Esophagus squamous epithelium (tissue), 5 donors: ENCODE measurements around the gene ATP8A2. TPM values are rescaled to one million over a fixed set of nuclear protein-coding genes. Genes with fewer than 3 reads are reported as not detected.

Experiments used
- DNase-seq: peaks from one replicate; lab custom pipeline; 2025; lab: John Stamatoyannopoulos, UW
- H3K27ac ChIP-seq, 4 donors: fragments of 200-600 bp; sonication (generic); one replicate each; pipeline ENCODE4 v1.5.1; 2016 to 2019; ENCODE audit warnings: mild to moderate bottlenecking in 1 of 4
- H3K27me3 ChIP-seq, 4 donors: fragments of 200-600 bp; sonication (generic); 1 replicate in 3 of 4; 2 replicates in 1 of 4; pipeline versions ENCODE4 v1.5.1 to v1.6.0; 2017 to 2021; ENCODE audit warnings: antibody characterized with exemption in 1 of 4
- H3K36me3 ChIP-seq, 3 donors: fragments of 200-600 bp; sonication (generic); one replicate each; pipeline ENCODE4 v1.5.1; 2016 to 2019
- H3K4me1 ChIP-seq, 3 donors: fragments of 200-600 bp; sonication (generic); one replicate each; pipeline ENCODE4 v1.5.1; 2017 to 2019
- H3K4me3 ChIP-seq, 4 donors: fragments of 200-600 bp; sonication (generic); 1 replicate in 3 of 4; 2 replicates in 1 of 4; pipeline ENCODE4 v1.5.1; 2016 to 2019; ENCODE audit warnings: mild to moderate bottlenecking in 2 of 4, moderate library complexity in 1 of 4
- H3K9me3 ChIP-seq, 3 donors: fragments of 200-600 bp; sonication (generic); one replicate each; pipeline ENCODE4 v1.5.1; 2016 to 2019
- CTCF ChIP-seq, 6 experiments: fragments of 450-650 bp in 4 of 6; fragments of 200-600 bp in 2 of 6; sonication (generic) in 2 of 6; IDR thresholded peaks; one replicate each; pipeline ENCODE4 v1.5.1; 2016 to 2019; ENCODE audit warnings: antibody characterized with exemption in 6 of 6, mild to moderate bottlenecking in 4 of 6, moderate library complexity in 4 of 6
- POLR2A ChIP-seq, 4 donors: fragments of 450-650 bp; IDR thresholded peaks; one replicate each; pipeline ENCODE4 v1.6.1; 2017; ENCODE audit warnings: antibody characterized with exemption in 4 of 4, mild to moderate bottlenecking in 4 of 4, moderate library complexity in 3 of 4
- WGBS, 2 donors: methylation state at CpG; one replicate each; pipeline ENCODE4 v1.1.5; 2018; 5-methylcytosine and 5-hydroxymethylcytosine counted together
- intact Hi-C: fragments of 100-400 bp; cut with DNase I; formaldehyde crosslinking; loops from one replicate; pipeline ENCODE4 v1.15.0; 2022
- total RNA-seq, 4 donors: library from RNA; depleted of rRNA; stranded (reverse); fragments of >200 nt; gene quantifications; one replicate each; pipeline ENCODE4 v1.1.0, GENCODE V29; 2016
- donor health status: DM: yes; HTN: yes; CAD: no.

The ATP8A2 gene
- total RNA-seq, 4 donors from 2014 or later: not detected

DNA sequence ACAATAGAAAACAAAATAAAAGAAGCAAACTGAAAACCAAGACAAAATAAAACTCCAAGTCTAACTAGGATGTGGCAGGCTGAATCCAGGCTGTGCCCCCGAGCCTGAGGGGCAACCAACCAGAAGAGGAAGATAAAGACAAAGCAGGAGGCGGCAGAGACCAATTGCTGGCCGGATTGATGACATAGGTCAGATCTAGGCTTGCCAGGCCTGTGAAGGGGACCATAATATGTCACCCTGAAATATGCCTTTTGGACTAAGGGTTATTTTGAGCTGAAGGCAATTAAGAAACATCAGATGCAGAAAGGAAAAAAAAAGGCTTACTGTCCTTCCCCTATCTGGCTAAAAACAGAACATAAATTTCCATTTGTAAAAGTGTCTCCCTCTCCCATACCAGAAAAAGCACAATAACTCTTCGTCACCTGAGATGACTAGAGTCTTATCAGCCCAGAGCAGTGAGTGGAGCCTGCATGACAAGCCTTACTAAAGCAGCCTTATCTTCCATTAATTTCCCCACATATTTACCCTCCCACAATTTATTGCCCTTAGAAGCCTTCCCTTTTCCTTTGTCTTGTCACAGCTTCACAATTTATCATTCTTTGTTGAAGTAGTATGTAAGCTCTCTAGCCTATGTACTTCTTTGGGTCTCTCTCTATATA lies 22.8 kb downstream of the ATP8A2 start:
- intact Hi-C loops: no loop called here
- no peaks in the 10 kb centered on the region for H3K4me1 ChIP-seq
- no peaks in the 10 kb centered on the region for H3K9me3 ChIP-seq
- TF ChIP-seq POLR2A (IDR thresholded peaks at IDR 0.05): no peak
- no peak overlapping the region for H3K27ac ChIP-seq
- no peaks in the 10 kb centered on the region for H3K27me3 ChIP-seq
- 52 to 67% methylated on average over 4 of the region's 4 CpGs for WGBS, 2 donors
- DNase-seq: no peak
- no peak overlapping the region for H3K4me3 ChIP-seq
- H3K36me3 ChIP-seq: no peaks in the 10 kb centered on the region

DNA sequence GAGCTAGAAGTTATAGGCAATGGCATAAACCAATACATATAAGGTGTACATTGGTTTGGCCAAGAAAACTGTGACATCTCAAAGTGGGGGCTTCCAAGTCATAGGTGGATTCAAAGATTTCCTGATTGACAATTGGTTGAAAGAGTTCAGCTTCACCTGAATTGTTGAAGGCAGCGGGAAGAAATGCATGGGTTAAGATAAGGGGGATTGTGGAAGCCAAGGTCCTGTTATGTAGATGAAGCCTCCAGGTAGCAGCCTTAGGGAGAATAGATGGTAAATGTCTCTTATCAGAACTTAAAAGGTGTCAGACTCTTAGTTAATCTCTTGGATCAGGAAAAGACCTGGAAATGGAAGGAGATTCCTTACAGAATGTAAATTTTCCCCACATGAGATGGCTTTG lies 26.0 kb downstream of the ATP8A2 start:
- H3K9me3 ChIP-seq: no peaks in the 10 kb centered on the region
- H3K27me3 ChIP-seq: no peaks in the 10 kb centered on the region
- 60 to 64% methylated on average over 1 of the region's 1 CpG for WGBS, 2 donors
- no peak overlapping the region for H3K27ac ChIP-seq
- DNase-seq: no peak
- no peaks in the 10 kb centered on the region for H3K4me1 ChIP-seq
- intact Hi-C loops: no loop called here
- H3K36me3 ChIP-seq: no peaks in the 10 kb centered on the region
- TF ChIP-seq POLR2A (IDR thresholded peaks at IDR 0.05): no peak
- TF ChIP-seq CTCF (IDR thresholded peaks at IDR 0.05): no peak
- no peak overlapping the region for H3K4me3 ChIP-seq

GRCh38 chr13:25400925-25401324 lies 29.2 kb downstream of the ATP8A2 start:
- no peak for DNase-seq
- intact Hi-C loops: no loop called here
- H3K36me3 ChIP-seq: no peaks in the 10 kb centered on the region
- no peak overlapping the region for H3K27ac ChIP-seq
- no peaks in the 10 kb centered on the region for H3K9me3 ChIP-seq
- no peak overlapping the region for H3K4me3 ChIP-seq
- no peaks in the 10 kb centered on the region for H3K4me1 ChIP-seq
- TF ChIP-seq POLR2A (IDR thresholded peaks at IDR 0.05) (no peak), CTCF (IDR thresholded peaks at IDR 0.05) (no peak)
- H3K27me3 ChIP-seq: peaks cover 0 to 11% (median 0%) of the 10 kb centered on the region in 4 donors
- 75 to 85% methylated on average over 6 of the region's 6 CpGs for WGBS, 2 donors

DNA sequence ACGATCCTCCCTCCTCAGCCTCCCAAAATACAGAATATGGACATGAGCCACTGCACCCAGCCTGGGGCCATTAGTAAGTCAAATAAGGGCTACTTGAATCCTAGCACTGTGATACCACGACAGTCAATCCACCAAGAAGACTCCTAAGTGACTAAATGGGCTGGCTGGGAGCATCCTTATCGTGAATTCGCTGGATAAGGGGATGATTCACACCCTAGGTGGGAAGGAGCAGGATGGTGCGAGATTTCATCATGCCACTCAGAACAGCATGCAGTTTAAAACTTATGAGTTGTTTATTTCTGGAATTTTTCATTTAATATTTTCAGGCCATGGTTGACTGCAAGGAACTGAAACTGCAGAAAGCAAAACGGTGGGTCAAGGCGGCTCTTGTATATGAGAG lies 30.2 kb downstream of the ATP8A2 start:
- 78 to 83% methylated on average over 7 of the region's 7 CpGs for WGBS, 2 donors
- Histone ChIP-seq H3K4me1 (no peaks in the 10 kb centered on the region), H3K4me3 (no peak overlapping the region), H3K36me3 (no peaks in the 10 kb centered on the region), H3K9me3 (no peaks in the 10 kb centered on the region), H3K27ac (no peak overlapping the region), H3K27me3 (peaks cover 0 to 11% (median 0%) of the 10 kb centered on the region in 4 donors)
- intact Hi-C loops: no loop called here
- TF ChIP-seq CTCF (IDR thresholded peaks at IDR 0.05) (no peak), POLR2A (IDR thresholded peaks at IDR 0.05) (no peak)
- DNase-seq: no peak

GRCh38 chr13:25406377-25406776 lies 34.6 kb downstream of the ATP8A2 start:
- TF ChIP-seq CTCF (IDR thresholded peaks at IDR 0.05): no peak
- no peak for TF ChIP-seq POLR2A (IDR thresholded peaks at IDR 0.05)
- intact Hi-C loops: no loop called here

More at GRCh38 chr13:25406377-25406776, 34.6 kb downstream of the ATP8A2 start:
- H3K4me3 ChIP-seq: no peak overlapping the region
- H3K4me1 ChIP-seq: no peaks in the 10 kb centered on the region
- no peak overlapping the region for H3K27ac ChIP-seq
- H3K27me3 ChIP-seq: peaks cover 0 to 11% (median 0%) of the 10 kb centered on the region in 4 donors
- WGBS, 2 donors: 55 to 90% methylated on average over 1 of the region's 1 CpG
- H3K9me3 ChIP-seq: no peaks in the 10 kb centered on the region
- no peak for DNase-seq
- no peaks in the 10 kb centered on the region for H3K36me3 ChIP-seq
